Gastrocnemius medialis (tissue), 4 donors: ENCODE measurements around the gene KIF27.

ENCODE experiments used
- POLR2A ChIP-seq, 2 donors: fragments of 450-650 bp; IDR thresholded peaks; one replicate each; pipeline ENCODE4 v1.6.1; 2017; ENCODE audit warnings: antibody characterized with exemption in 2 of 2, mild to moderate bottlenecking in 2 of 2, moderate library complexity in 2 of 2
- TF ChIP-seq, protein P1 (sequence below), 5 experiments: fragments of 450-650 bp in 3 of 5; fragments of 200-600 bp in 2 of 5; sonication (generic) in 2 of 5; IDR thresholded peaks in 4 of 5; conservative IDR thresholded peaks in 1 of 5; 1 replicate in 4 of 5; 2 replicates in 1 of 5; pipeline ENCODE4 v1.5.1; 2016 to 2019; ENCODE audit warnings: antibody characterized with exemption in 5 of 5, mild to moderate bottlenecking in 3 of 5, moderate library complexity in 3 of 5

DNA sequence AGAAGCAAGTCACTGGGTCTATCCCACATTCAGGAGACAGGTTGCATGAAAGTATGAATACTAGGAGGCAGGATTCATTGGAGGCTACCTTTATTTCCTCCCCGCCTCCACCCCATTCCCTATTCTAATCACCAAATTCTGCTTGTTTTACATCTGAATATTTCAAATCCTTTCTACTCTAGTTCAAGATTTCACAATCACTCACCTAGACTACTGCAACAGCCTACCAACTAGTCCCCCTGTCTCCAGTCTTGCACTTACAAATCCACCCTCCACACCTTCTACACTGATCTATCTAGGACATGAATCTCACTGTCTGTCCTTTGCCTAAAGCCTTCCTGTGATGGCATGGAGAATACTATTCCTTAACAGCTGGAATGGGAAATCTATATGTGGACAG lies 6.4 kb upstream of the KIF27 start:
- TF ChIP-seq, protein P1, sequence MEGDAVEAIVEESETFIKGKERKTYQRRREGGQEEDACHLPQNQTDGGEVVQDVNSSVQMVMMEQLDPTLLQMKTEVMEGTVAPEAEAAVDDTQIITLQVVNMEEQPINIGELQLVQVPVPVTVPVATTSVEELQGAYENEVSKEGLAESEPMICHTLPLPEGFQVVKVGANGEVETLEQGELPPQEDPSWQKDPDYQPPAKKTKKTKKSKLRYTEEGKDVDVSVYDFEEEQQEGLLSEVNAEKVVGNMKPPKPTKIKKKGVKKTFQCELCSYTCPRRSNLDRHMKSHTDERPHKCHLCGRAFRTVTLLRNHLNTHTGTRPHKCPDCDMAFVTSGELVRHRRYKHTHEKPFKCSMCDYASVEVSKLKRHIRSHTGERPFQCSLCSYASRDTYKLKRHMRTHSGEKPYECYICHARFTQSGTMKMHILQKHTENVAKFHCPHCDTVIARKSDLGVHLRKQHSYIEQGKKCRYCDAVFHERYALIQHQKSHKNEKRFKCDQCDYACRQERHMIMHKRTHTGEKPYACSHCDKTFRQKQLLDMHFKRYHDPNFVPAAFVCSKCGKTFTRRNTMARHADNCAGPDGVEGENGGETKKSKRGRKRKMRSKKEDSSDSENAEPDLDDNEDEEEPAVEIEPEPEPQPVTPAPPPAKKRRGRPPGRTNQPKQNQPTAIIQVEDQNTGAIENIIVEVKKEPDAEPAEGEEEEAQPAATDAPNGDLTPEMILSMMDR (IDR thresholded peaks at IDR 0.05 in 4 of 5, conservative IDR thresholded peaks at IDR 0.05 in 1 of 5), result no peak
- no peak for TF ChIP-seq POLR2A (IDR thresholded peaks at IDR 0.05)
